22Rv1 (cell line): ENCODE results near the gene SFXN5.

Source experiments
- ZFX ChIP-seq: fragments of 450-650 bp; IDR thresholded peaks from 2 replicates; pipeline ENCODE4 v1.6.1; 2017; ENCODE audit warnings: antibody characterized with exemption, borderline replicate concordance
- TF ChIP-seq, protein P1 (sequence below): fragments of 450-650 bp; IDR thresholded peaks from 2 replicates; pipeline ENCODE4 v1.5.1; 2017; ENCODE audit warnings: mild to moderate bottlenecking

GRCh38 chr2:73054980-73055379 lies 16.5 kb downstream of the SFXN5 start:
- TF ChIP-seq ZFX, result no peak
- TF ChIP-seq, protein P1, sequence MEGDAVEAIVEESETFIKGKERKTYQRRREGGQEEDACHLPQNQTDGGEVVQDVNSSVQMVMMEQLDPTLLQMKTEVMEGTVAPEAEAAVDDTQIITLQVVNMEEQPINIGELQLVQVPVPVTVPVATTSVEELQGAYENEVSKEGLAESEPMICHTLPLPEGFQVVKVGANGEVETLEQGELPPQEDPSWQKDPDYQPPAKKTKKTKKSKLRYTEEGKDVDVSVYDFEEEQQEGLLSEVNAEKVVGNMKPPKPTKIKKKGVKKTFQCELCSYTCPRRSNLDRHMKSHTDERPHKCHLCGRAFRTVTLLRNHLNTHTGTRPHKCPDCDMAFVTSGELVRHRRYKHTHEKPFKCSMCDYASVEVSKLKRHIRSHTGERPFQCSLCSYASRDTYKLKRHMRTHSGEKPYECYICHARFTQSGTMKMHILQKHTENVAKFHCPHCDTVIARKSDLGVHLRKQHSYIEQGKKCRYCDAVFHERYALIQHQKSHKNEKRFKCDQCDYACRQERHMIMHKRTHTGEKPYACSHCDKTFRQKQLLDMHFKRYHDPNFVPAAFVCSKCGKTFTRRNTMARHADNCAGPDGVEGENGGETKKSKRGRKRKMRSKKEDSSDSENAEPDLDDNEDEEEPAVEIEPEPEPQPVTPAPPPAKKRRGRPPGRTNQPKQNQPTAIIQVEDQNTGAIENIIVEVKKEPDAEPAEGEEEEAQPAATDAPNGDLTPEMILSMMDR, result no peak
